GM23338 (cell line): ENCODE results near the gene ABCA13. TPM values are rescaled to one million over a fixed set of nuclear protein-coding genes. Genes with fewer than 3 reads are reported as not detected.

Experiments used
- ATAC-seq: fragments of 200-7000 bp; cut with Tn5 transposase; 3 replicates; pipeline ENCODE4 v1.9.1; 2020
- DNase-seq: peaks from one replicate; pipeline ENCODE4 v3.0.0-alpha.2; 2015; ENCODE audit warnings: low spot score
- H2AFZ ChIP-seq: fragments of 200-600 bp; sonication (generic); 2 replicates; pipeline ENCODE4 v1.8.0; 2016; ENCODE audit warnings: antibody characterized with exemption, mild to moderate bottlenecking, moderate library complexity
- H3F3A ChIP-seq: fragments of 200-600 bp; sonication (generic); replicated peaks from 2 replicates; pipeline ENCODE4 v1.8.0; 2017; ENCODE audit warnings: antibody characterized with exemption, mixed run types, low read depth
- H3K27ac ChIP-seq: fragments of 200-600 bp; sonication (generic); 2 replicates; pipeline ENCODE4 v1.6.1; 2016; ENCODE audit warnings: low read depth
- H3K27me3 ChIP-seq: fragments of 200-600 bp; sonication (generic); 2 replicates; pipeline ENCODE4 v1.8.0; 2016; ENCODE audit warnings: mild to moderate bottlenecking, mixed run types, moderate library complexity; ENCODE audit not compliant: insufficient read depth
- H3K36me3 ChIP-seq: fragments of 200-600 bp; sonication (generic); 2 replicates; pipeline ENCODE4 v1.8.0; 2016; ENCODE audit warnings: mild to moderate bottlenecking; ENCODE audit not compliant: insufficient read depth
- H3K4me1 ChIP-seq: fragments of 200-600 bp; sonication (generic); 2 replicates; pipeline ENCODE4 v1.8.0; 2016; ENCODE audit warnings: mild to moderate bottlenecking, moderate library complexity; ENCODE audit not compliant: insufficient read depth
- H3K4me2 ChIP-seq: fragments of 200-600 bp; sonication (generic); 2 replicates; pipeline ENCODE4 v1.7.1; 2017; ENCODE audit warnings: mixed run types
- H3K4me3 ChIP-seq: fragments of 200-600 bp; sonication (generic); 2 replicates; pipeline ENCODE4 v1.6.1; 2016; ENCODE audit warnings: mixed run types
- H3K79me2 ChIP-seq: fragments of 200-600 bp; sonication (generic); replicated peaks from 2 replicates; pipeline ENCODE4 v1.8.0; 2017; ENCODE audit warnings: mild to moderate bottlenecking; ENCODE audit not compliant: insufficient read depth
- H3K9me2 ChIP-seq: fragments of 200-600 bp; sonication (generic); 2 replicates; pipeline ENCODE4 v1.8.0; 2017; ENCODE audit not compliant: insufficient read depth
- H4K20me1 ChIP-seq: fragments of 200-600 bp; sonication (generic); replicated peaks from 2 replicates; pipeline ENCODE4 v1.8.0; 2017; ENCODE audit warnings: mild to moderate bottlenecking; ENCODE audit not compliant: insufficient read depth
- H3K27ac Mint-ChIP-seq: 2 replicates; pipeline ENCODE4 v1.8.0; 2020; ENCODE audit warnings: inconsistent platforms, mild to moderate bottlenecking, moderate library complexity, mixed read lengths
- H3K27me3 Mint-ChIP-seq: 3 replicates; pipeline ENCODE4 v1.8.0; 2022; ENCODE audit warnings: low read depth, mild to moderate bottlenecking, moderate library complexity, mixed read lengths, inconsistent platforms; ENCODE audit not compliant: insufficient read depth, poor library complexity
- H3K36me3 Mint-ChIP-seq: 3 replicates; pipeline ENCODE4 v1.8.0; 2021; ENCODE audit warnings: low read depth, mild to moderate bottlenecking, inconsistent platforms, moderate library complexity, mixed read lengths
- H3K4me1 Mint-ChIP-seq: 3 replicates; pipeline ENCODE4 v1.8.0; 2020; ENCODE audit warnings: mild to moderate bottlenecking, inconsistent platforms, mixed read lengths
- H3K4me3 Mint-ChIP-seq: 3 replicates; pipeline ENCODE4 v1.8.0; 2021; ENCODE audit warnings: moderate library complexity, mild to moderate bottlenecking, inconsistent platforms, mixed read lengths
- H3K9me3 Mint-ChIP-seq: 3 replicates; pipeline ENCODE4 v1.8.0; 2020; ENCODE audit warnings: moderate library complexity, mild to moderate bottlenecking, inconsistent platforms, mixed read lengths
- CREB1 ChIP-seq: fragments of 250-450 bp; sonication (Bioruptor Pico); IDR thresholded peaks from 2 replicates; pipeline ENCODE4 v1.5.0; 2020; ENCODE audit warnings: low read depth, mild to moderate bottlenecking, moderate library complexity
- CTCF ChIP-seq, 2 experiments: fragments of 200-600 bp in 1 of 2; sonication (generic) in 1 of 2; conservative IDR thresholded peaks; 2 replicates each; pipeline versions ENCODE4 v1.5.1 to v1.6.1; 2016 to 2017; ENCODE audit warnings: antibody characterized with exemption in 2 of 2, low read depth in 2 of 2, mild to moderate bottlenecking in 2 of 2, moderate library complexity in 1 of 2
- ETS1 ChIP-seq: IDR thresholded peaks from 2 replicates; pipeline ENCODE4 v1.6.1; 2016; ENCODE audit warnings: antibody characterized with exemption
- EZH2 ChIP-seq: fragments of 200-600 bp; sonication (generic); IDR thresholded peaks from one replicate; pipeline ENCODE4 v1.8.0; 2017; ENCODE audit warnings: antibody characterized with exemption, mild to moderate bottlenecking, low read depth; ENCODE audit not compliant: unreplicated experiment
- EZH2phosphoT487 ChIP-seq: fragments of 200-600 bp; sonication (generic); IDR thresholded peaks from one replicate; pipeline ENCODE4 v1.8.1; 2018; ENCODE audit warnings: antibody characterized with exemption; ENCODE audit not compliant: unreplicated experiment
- JUNB ChIP-seq: IDR thresholded peaks from one replicate; pipeline ENCODE4 v1.6.1; 2016; ENCODE audit warnings: antibody characterized with exemption; ENCODE audit not compliant: unreplicated experiment
- NANOG ChIP-seq: IDR thresholded peaks from 2 replicates; pipeline ENCODE4 v1.6.1; 2016; ENCODE audit warnings: antibody characterized with exemption, borderline replicate concordance
- POLR2AphosphoS5 ChIP-seq: IDR thresholded peaks from 2 replicates; pipeline ENCODE4 v1.6.1; 2016; ENCODE audit warnings: antibody characterized with exemption, low read depth
- STAT1 ChIP-seq: IDR thresholded peaks from one replicate; pipeline ENCODE4 v1.6.1; 2016; ENCODE audit warnings: antibody characterized with exemption; ENCODE audit not compliant: unreplicated experiment
- ZNF114 ChIP-seq: fragments of 250-450 bp; sonication (Bioruptor Pico); IDR thresholded peaks from 2 replicates; pipeline ENCODE4 v1.5.0; 2020; ENCODE audit warnings: mild to moderate bottlenecking, moderate library complexity
- ZNF331 ChIP-seq: fragments of 250-450 bp; sonication (Bioruptor Pico); IDR thresholded peaks from 2 replicates; pipeline ENCODE4 v1.5.0; 2020; ENCODE audit warnings: low read depth, mild to moderate bottlenecking, moderate library complexity
- polyA plus RNA-seq: library from polyadenylated mRNA; unstranded; fragments of >200 nt; fragmentation: Nextera tagmentation; extraction: Ambion mirVana; gene quantifications from 2 replicates; pipeline ENCODE4 v1.2.1, GENCODE V29; 2016
- total RNA-seq: library from RNA; depleted of rRNA; stranded (reverse); fragments of >200 nt; shearing (Covaris generic); gene quantifications from 2 replicates; pipeline ENCODE4 v1.2.3, GENCODE V29; 2014
- TF ChIP-seq, protein P1 (sequence below): fragments of 250-450 bp; sonication (Bioruptor Pico); IDR thresholded peaks from 2 replicates; pipeline ENCODE4 v1.5.0; 2020; ENCODE audit warnings: mild to moderate bottlenecking, moderate library complexity
- TF ChIP-seq, protein P2 (sequence below): IDR thresholded peaks from one replicate; pipeline ENCODE4 v1.6.1; 2018; ENCODE audit warnings: antibody characterized with exemption; ENCODE audit not compliant: unreplicated experiment

Gene ABCA13
- total and polyA plus RNA-seq, 2 experiments from 2014 or later, result 0.21 TPM; not detected in 1

DNA sequence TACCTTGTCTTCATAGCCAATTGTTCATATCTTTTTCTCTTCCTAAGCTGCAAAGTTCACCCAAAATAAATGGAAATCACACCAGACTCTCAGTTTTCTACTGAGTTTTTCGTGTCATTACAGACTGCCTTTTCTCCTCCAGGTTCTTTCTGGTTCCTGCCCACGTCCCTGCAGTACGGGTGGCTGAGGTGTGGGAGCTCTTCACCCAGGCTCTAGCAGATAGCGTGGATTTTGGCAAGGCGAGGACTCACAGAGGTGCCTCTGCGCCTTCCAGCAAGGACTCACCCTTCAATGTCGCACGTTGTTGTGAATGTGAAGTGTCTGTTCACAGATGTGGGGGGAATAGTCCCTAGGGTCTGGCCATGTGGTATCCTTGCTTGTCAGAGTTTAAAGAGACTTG lies 71.6 kb downstream of the ABCA13 start:
- Mint-ChIP-seq H3K4me3 (no peak overlapping the region), H3K36me3 (no peaks in the 10 kb centered on the region; the same call in 2 of the 3 replicates), H3K27me3 (no peaks in the 10 kb centered on the region), H3K27ac (no peak overlapping the region), H3K9me3 (no peaks in the 10 kb centered on the region; the same call in 2 of the 3 replicates), H3K4me1 (no peaks in the 10 kb centered on the region; the same call in 2 of the 3 replicates)
- ATAC-seq (no peak), DNase-seq (no peak)
- H3K27ac ChIP-seq, result no peak overlapping the region
- no peaks in the 10 kb centered on the region for H3K4me1 ChIP-seq
- no peak overlapping the region for H3K4me2 ChIP-seq
- no peak overlapping the region for H3K4me3 ChIP-seq
- H3K79me2 ChIP-seq, result no peaks in the 10 kb centered on the region
- H3K27me3 ChIP-seq, result no peaks in the 10 kb centered on the region
- H3K9me2 ChIP-seq, result no peaks in the 10 kb centered on the region
- no peaks in the 10 kb centered on the region for H3F3A ChIP-seq
- no peak overlapping the region for H2AFZ ChIP-seq
- no peaks in the 10 kb centered on the region for H3K36me3 ChIP-seq
- TF ChIP-seq CREB1 (CRISPR knock-in tag) (no peak), JUNB (no peak), ZNF114 (CRISPR knock-in tag) (no peak), NANOG (no peak), EZH2phosphoT487 (no peak), CTCF (conservative IDR thresholded peaks at IDR 0.05; ENCODE audit: low read depth in 2 of 2) (no peak), STAT1 (no peak), ETS1 (no peak), POLR2AphosphoS5 (no peak), ZNF331 (no peak), EZH2 (no peak)
- TF ChIP-seq, protein P1, sequence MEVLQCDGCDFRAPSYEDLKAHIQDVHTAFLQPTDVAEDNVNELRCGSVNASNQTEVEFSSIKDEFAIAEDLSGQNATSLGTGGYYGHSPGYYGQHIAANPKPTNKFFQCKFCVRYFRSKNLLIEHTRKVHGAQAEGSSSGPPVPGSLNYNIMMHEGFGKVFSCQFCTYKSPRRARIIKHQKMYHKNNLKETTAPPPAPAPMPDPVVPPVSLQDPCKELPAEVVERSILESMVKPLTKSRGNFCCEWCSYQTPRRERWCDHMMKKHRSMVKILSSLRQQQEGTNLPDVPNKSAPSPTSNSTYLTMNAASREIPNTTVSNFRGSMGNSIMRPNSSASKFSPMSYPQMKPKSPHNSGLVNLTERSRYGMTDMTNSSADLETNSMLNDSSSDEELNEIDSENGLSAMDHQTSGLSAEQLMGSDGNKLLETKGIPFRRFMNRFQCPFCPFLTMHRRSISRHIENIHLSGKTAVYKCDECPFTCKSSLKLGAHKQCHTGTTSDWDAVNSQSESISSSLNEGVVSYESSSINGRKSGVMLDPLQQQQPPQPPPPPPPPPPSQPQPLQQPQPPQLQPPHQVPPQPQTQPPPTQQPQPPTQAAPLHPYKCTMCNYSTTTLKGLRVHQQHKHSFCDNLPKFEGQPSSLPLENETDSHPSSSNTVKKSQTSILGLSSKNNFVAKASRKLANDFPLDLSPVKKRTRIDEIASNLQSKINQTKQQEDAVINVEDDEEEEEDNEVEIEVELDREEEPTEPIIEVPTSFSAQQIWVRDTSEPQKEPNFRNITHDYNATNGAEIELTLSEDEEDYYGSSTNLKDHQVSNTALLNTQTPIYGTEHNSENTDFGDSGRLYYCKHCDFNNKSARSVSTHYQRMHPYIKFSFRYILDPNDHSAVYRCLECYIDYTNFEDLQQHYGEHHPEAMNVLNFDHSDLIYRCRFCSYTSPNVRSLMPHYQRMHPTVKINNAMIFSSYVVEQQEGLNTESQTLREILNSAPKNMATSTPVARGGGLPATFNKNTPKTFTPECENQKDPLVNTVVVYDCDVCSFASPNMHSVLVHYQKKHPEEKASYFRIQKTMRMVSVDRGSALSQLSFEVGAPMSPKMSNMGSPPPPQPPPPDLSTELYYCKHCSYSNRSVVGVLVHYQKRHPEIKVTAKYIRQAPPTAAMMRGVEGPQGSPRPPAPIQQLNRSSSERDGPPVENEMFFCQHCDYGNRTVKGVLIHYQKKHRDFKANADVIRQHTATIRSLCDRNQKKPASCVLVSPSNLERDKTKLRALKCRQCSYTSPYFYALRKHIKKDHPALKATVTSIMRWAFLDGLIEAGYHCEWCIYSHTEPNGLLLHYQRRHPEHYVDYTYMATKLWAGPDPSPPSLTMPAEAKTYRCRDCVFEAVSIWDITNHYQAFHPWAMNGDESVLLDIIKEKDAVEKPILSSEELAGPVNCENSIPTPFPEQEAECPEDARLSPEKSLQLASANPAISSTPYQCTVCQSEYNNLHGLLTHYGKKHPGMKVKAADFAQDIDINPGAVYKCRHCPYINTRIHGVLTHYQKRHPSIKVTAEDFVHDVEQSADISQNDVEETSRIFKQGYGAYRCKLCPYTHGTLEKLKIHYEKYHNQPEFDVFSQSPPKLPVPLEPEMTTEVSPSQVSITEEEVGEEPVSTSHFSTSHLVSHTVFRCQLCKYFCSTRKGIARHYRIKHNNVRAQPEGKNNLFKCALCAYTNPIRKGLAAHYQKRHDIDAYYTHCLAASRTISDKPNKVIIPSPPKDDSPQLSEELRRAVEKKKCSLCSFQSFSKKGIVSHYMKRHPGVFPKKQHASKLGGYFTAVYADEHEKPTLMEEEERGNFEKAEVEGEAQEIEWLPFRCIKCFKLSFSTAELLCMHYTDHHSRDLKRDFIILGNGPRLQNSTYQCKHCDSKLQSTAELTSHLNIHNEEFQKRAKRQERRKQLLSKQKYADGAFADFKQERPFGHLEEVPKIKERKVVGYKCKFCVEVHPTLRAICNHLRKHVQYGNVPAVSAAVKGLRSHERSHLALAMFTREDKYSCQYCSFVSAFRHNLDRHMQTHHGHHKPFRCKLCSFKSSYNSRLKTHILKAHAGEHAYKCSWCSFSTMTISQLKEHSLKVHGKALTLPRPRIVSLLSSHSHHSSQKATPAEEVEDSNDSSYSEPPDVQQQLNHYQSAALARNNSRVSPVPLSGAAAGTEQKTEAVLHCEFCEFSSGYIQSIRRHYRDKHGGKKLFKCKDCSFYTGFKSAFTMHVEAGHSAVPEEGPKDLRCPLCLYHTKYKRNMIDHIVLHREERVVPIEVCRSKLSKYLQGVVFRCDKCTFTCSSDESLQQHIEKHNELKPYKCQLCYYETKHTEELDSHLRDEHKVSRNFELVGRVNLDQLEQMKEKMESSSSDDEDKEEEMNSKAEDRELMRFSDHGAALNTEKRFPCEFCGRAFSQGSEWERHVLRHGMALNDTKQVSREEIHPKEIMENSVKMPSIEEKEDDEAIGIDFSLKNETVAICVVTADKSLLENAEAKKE (CRISPR knock-in tag), result no peak
- TF ChIP-seq, protein P2, sequence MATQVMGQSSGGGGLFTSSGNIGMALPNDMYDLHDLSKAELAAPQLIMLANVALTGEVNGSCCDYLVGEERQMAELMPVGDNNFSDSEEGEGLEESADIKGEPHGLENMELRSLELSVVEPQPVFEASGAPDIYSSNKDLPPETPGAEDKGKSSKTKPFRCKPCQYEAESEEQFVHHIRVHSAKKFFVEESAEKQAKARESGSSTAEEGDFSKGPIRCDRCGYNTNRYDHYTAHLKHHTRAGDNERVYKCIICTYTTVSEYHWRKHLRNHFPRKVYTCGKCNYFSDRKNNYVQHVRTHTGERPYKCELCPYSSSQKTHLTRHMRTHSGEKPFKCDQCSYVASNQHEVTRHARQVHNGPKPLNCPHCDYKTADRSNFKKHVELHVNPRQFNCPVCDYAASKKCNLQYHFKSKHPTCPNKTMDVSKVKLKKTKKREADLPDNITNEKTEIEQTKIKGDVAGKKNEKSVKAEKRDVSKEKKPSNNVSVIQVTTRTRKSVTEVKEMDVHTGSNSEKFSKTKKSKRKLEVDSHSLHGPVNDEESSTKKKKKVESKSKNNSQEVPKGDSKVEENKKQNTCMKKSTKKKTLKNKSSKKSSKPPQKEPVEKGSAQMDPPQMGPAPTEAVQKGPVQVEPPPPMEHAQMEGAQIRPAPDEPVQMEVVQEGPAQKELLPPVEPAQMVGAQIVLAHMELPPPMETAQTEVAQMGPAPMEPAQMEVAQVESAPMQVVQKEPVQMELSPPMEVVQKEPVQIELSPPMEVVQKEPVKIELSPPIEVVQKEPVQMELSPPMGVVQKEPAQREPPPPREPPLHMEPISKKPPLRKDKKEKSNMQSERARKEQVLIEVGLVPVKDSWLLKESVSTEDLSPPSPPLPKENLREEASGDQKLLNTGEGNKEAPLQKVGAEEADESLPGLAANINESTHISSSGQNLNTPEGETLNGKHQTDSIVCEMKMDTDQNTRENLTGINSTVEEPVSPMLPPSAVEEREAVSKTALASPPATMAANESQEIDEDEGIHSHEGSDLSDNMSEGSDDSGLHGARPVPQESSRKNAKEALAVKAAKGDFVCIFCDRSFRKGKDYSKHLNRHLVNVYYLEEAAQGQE, result no peak
- no peaks in the 10 kb centered on the region for H4K20me1 ChIP-seq
